HepG2 (cell line): ENCODE data around the gene LRRC8D. TPM values are rescaled to one million over a fixed set of nuclear protein-coding genes. Genes with fewer than 3 reads are reported as not detected.

Experiments used
- MYNN ChIP-seq: sonication (generic); formaldehyde crosslinking; IDR thresholded peaks from 2 replicates; pipeline ENCODE4 v1.4.0; 2020; ENCODE audit warnings: mild to moderate bottlenecking, low read depth, missing genetic modification reagents
- RFXAP ChIP-seq: sonication (generic); formaldehyde crosslinking; IDR thresholded peaks from 2 replicates; pipeline ENCODE4 v1.4.0; 2020; ENCODE audit warnings: missing genetic modification reagents, borderline replicate concordance
- ZNF101 ChIP-seq: sonication (generic); formaldehyde crosslinking; IDR thresholded peaks from 2 replicates; pipeline ENCODE4 v1.4.0; 2020; ENCODE audit warnings: mild to moderate bottlenecking, low read depth, missing genetic modification reagents, borderline replicate concordance
- ZNF142 ChIP-seq: sonication (generic); formaldehyde crosslinking; IDR thresholded peaks from 2 replicates; pipeline ENCODE4 v1.4.0; 2020; ENCODE audit warnings: missing genetic modification reagents
- ZNF160 ChIP-seq: sonication (generic); formaldehyde crosslinking; IDR thresholded peaks from 2 replicates; pipeline ENCODE4 v1.8.0; 2022; ENCODE audit warnings: mild to moderate bottlenecking, inconsistent platforms, missing genetic modification reagents
- ZNF281 ChIP-seq: sonication (generic); formaldehyde crosslinking; IDR thresholded peaks from 2 replicates; pipeline ENCODE4 v1.4.0; 2020; ENCODE audit warnings: missing genetic modification reagents, borderline replicate concordance
- ZNF720 ChIP-seq: sonication (generic); formaldehyde crosslinking; IDR thresholded peaks from 2 replicates; pipeline ENCODE4 v1.4.0; 2020; ENCODE audit warnings: missing genetic modification reagents
- polyA plus RNA-seq, 8 experiments: library from polyadenylated mRNA; depleted of rRNA in 3 of 8; stranded (reverse) in 7 of 8; unstranded in 1 of 8; fragments of >200 nt; fragmentation: Illumina TruSeq in 4 of 8; extraction: Trizol in 4 of 8; gene quantifications; 2 replicates each; pipeline versions ENCODE4 v1.2.1 to v1.2.3, GENCODE V29; 2011 to 2016; ENCODE audit warnings: low read depth in 4 of 8, missing spikeins in 1 of 8, mixed read lengths in 1 of 8; ENCODE audit not compliant: insufficient read depth in 1 of 8
- total RNA-seq, 5 experiments: library from RNA; depleted of rRNA; stranded (reverse); fragments of >200 nt; fragmentation: Illumina TruSeq; extraction: Trizol; gene quantifications; 2 replicates each; pipeline ENCODE4 v1.2.3, GENCODE V29; 2016; ENCODE audit warnings: low read depth in 1 of 5

The LRRC8D gene
- total and polyA plus RNA-seq, 2 of the 13 experiments (the other 11 are each of a cell fraction or from before 2014, with no cell fraction given): 29.9 to 45.5 TPM

GRCh38 chr1:89786628-89787214 is 34.1 kb upstream of the LRRC8D start (continued):
- TF ChIP-seq ZNF142 (CRISPR knock-in tag) (no peak), ZNF101 (CRISPR knock-in tag) (no peak), ZNF720 (no peak), MYNN (CRISPR knock-in tag) (no peak), RFXAP (no peak), ZNF160 (CRISPR knock-in tag) (no peak), ZNF281 (no peak)
